Measurements from ENCODE around the gene DPPA2. TPM values are rescaled to one million over a fixed set of nuclear protein-coding genes. Genes with fewer than 3 reads are reported as not detected.
"Not testable (repeated sequence)": the region's sequence is repeated elsewhere in the genome, so short reads cannot be mapped to it uniquely, and the experiment has no call there.

The DPPA2 gene
- total RNA-seq, 2 experiments from 2014 or later, result not detected

- Histone ChIP-seq H3K27me3 (ENCODE audit: control insufficient read depth in 1 of 2, insufficient read depth in 2 of 2, low read length in 2 of 2) (no peaks in the 10 kb centered on the region), H3K9me3 (ENCODE audit: control insufficient read depth in 1 of 2, insufficient read depth in 1 of 2, low read length in 2 of 2) (no peaks in the 10 kb centered on the region), H3K4me1 (ENCODE audit: insufficient read depth, low read length) (no peaks in the 10 kb centered on the region), H3K27ac (ENCODE audit: low read depth in 1 of 2, low read length in 2 of 2) (no peak overlapping the region), H3K36me3 (ENCODE audit: insufficient read depth, low read length) (no peaks in the 10 kb centered on the region), H3K4me3 (ENCODE audit: low read length) (no peak overlapping the region)
- no peaks in the 10 kb centered on the region for H3K36me3 Mint-ChIP-seq (ENCODE audit: low read depth)
- H3K27me3 Mint-ChIP-seq, result no peaks in the 10 kb centered on the region
- no peaks in the 10 kb centered on the region for H3K4me1 Mint-ChIP-seq (ENCODE audit: low read depth)
- ATAC-seq (ENCODE audit: poor library complexity), result no peak
- no peak for DNase-seq
- no peak overlapping the region for H3K27ac Mint-ChIP-seq
- CTCF ChIA-PET, result no interaction called here
- H3K9me3 Mint-ChIP-seq, result no peaks in the 10 kb centered on the region
- intact Hi-C loops (cut with DNase I, micrococcal nuclease), result no loop called here
- no peak overlapping the region for H3K4me3 Mint-ChIP-seq
- TF ChIP-seq CTCF (IDR thresholded peaks at IDR 0.05), result no peak
- POLR2A ChIA-PET, result no interaction called here
Measured at GRCh38 chr3:109362823-109363222, 46.5 kb upstream of the DPPA2 start.

GRCh38 chr3:109358809-109359208 is 42.5 kb upstream of the DPPA2 start:
- H3K27me3 ChIP-seq (ENCODE audit: control insufficient read depth in 1 of 2, insufficient read depth in 2 of 2, low read length in 2 of 2); H3K4me3 ChIP-seq (ENCODE audit: low read length); H3K27me3 Mint-ChIP-seq; H3K4me3 Mint-ChIP-seq; ATAC-seq (ENCODE audit: poor library complexity); POLR2A ChIA-PET; H3K4me1 ChIP-seq (ENCODE audit: insufficient read depth, low read length); H3K27ac Mint-ChIP-seq; intact Hi-C loops (cut with DNase I, micrococcal nuclease); H3K4me1 Mint-ChIP-seq (ENCODE audit: low read depth); DNase-seq; H3K27ac ChIP-seq (ENCODE audit: low read depth in 1 of 2, low read length in 2 of 2); H3K36me3 ChIP-seq (ENCODE audit: insufficient read depth, low read length); H3K9me3 ChIP-seq (ENCODE audit: control insufficient read depth in 1 of 2, insufficient read depth in 1 of 2, low read length in 2 of 2); H3K9me3 Mint-ChIP-seq; H3K36me3 Mint-ChIP-seq (ENCODE audit: low read depth): not testable (repeated sequence)
- CTCF ChIA-PET, result interaction anchor here (0.6 kb wide), 1 partner anchor 131 kb away, joined by 4 read pairs; no protein-coding TSS in a partner anchor

GRCh38 chr3:109356442-109357155 is 40.3 kb upstream of the DPPA2 start:
- TF ChIP-seq CTCF (IDR thresholded peaks at IDR 0.05), result no peak
- no peaks in the 10 kb centered on the region for H3K4me1 Mint-ChIP-seq (ENCODE audit: low read depth)
- Histone ChIP-seq H3K4me1 (ENCODE audit: insufficient read depth, low read length) (no peaks in the 10 kb centered on the region), H3K4me3 (ENCODE audit: low read length) (no peak overlapping the region), H3K27me3 (ENCODE audit: control insufficient read depth in 1 of 2, insufficient read depth in 2 of 2, low read length in 2 of 2) (no peaks in the 10 kb centered on the region), H3K27ac (ENCODE audit: low read depth in 1 of 2, low read length in 2 of 2) (no peak overlapping the region), H3K36me3 (ENCODE audit: insufficient read depth, low read length) (no peaks in the 10 kb centered on the region), H3K9me3 (ENCODE audit: control insufficient read depth in 1 of 2, insufficient read depth in 1 of 2, low read length in 2 of 2) (no peaks in the 10 kb centered on the region)
- ChIA-PET CTCF (no interaction called here), POLR2A (interaction anchor here (0.7 kb wide), 1 partner anchor 734 kb away, joined by 3 read pairs; no protein-coding TSS in a partner anchor)
- H3K27ac Mint-ChIP-seq, result no peak overlapping the region
- no peak overlapping the region for H3K4me3 Mint-ChIP-seq
- no peaks in the 10 kb centered on the region for H3K9me3 Mint-ChIP-seq
- DNase-seq (no peak), ATAC-seq (ENCODE audit: poor library complexity) (no peak)
- H3K36me3 Mint-ChIP-seq (ENCODE audit: low read depth), result no peaks in the 10 kb centered on the region
- intact Hi-C loops (cut with DNase I, micrococcal nuclease), result no loop called here
- H3K27me3 Mint-ChIP-seq, result no peaks in the 10 kb centered on the region
